OCI-LY3 (cell line): ENCODE measurements around the gene TM4SF18.
"Not testable (repeated sequence)": the region's sequence is repeated elsewhere in the genome, so short reads cannot be mapped to it uniquely, and the experiment has no call there.

Experiments
- EZH2phosphoT487 ChIP-seq: fragments of 200-600 bp; shearing (Covaris generic); IDR thresholded peaks from 2 replicates; pipeline ENCODE4 v1.6.1; 2018; ENCODE audit warnings: antibody characterized with exemption, mixed run types, low read depth
- TF ChIP-seq, protein P1 (sequence below): fragments of 200-600, 300-600 bp; sonication (generic); IDR thresholded peaks from 2 replicates; pipeline ENCODE4 v1.5.1; 2014; ENCODE audit warnings: antibody characterized with exemption, low read length, low read depth

DNA sequence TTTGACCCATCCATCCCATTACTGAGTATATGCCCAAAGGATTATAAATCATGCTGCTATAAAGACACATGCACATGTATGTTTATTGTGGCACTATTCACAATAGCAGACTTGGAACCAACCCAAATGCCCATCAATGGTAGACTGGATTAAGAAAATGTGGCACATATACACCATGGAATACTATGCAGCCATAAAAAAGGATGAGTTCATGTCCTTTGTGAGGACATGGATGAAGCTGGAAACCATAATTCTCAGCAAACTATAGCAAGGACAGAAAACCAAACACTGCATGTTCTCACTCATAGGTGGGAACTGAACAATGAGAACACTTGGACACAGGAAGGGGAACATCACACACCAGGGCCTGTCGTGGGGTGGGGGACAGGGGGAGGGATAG lies 4.0 kb upstream of the TM4SF18 start:
- TF ChIP-seq, protein P1, sequence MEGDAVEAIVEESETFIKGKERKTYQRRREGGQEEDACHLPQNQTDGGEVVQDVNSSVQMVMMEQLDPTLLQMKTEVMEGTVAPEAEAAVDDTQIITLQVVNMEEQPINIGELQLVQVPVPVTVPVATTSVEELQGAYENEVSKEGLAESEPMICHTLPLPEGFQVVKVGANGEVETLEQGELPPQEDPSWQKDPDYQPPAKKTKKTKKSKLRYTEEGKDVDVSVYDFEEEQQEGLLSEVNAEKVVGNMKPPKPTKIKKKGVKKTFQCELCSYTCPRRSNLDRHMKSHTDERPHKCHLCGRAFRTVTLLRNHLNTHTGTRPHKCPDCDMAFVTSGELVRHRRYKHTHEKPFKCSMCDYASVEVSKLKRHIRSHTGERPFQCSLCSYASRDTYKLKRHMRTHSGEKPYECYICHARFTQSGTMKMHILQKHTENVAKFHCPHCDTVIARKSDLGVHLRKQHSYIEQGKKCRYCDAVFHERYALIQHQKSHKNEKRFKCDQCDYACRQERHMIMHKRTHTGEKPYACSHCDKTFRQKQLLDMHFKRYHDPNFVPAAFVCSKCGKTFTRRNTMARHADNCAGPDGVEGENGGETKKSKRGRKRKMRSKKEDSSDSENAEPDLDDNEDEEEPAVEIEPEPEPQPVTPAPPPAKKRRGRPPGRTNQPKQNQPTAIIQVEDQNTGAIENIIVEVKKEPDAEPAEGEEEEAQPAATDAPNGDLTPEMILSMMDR, result not testable (repeated sequence)
- TF ChIP-seq EZH2phosphoT487, result not testable (repeated sequence)
